Endothelial cell of umbilical vein (primary cell): ENCODE measurements around the gene KCNMA1. TPM values are rescaled to one million over a fixed set of nuclear protein-coding genes. Genes with fewer than 3 reads are reported as not detected.

ENCODE experiments used
- BruUV-seq: library from RNA; stranded (reverse); fragments of 400-500 nt; replicated peaks from 2 replicates; lab custom pipeline; 2021; lab: Mats Ljungman, UMichigan
- CTCF ChIA-PET: fragments of 300-600, 350-600 bp; sonication (Branson Sonifier 250); formaldehyde crosslinking; loops from one replicate; lab custom pipeline; 2021; ENCODE audit warnings: antibody characterized with exemption, inconsistent platforms; lab: Charles Lee
- POLR2A ChIA-PET: fragments of 300-600, 350-600 bp; sonication (Branson Sonifier 250); formaldehyde crosslinking; loops from one replicate; lab custom pipeline; 2021; ENCODE audit warnings: antibody characterized with exemption, inconsistent platforms; lab: Charles Lee
- DNase-seq: peaks from one replicate; pipeline ENCODE4 v3.0.0-alpha.2; 2011; ENCODE audit warnings: low read depth, low spot score
- FAIRE-seq: peaks from 2 replicates; lab custom pipeline; 2011; peaks lifted over from hg19 to GRCh38; lab: Jason Lieb, UNC
- H2AFZ ChIP-seq: 2 replicates; pipeline ENCODE4 v1.6.0; 2012; ENCODE audit warnings: low read depth, low read length, control low read depth, inconsistent platforms
- H3K27ac ChIP-seq: 2 replicates; pipeline ENCODE4 v1.5.1; 2011; ENCODE audit warnings: low read depth, mild to moderate bottlenecking, control low read depth, low read length, moderate library complexity; ENCODE audit not compliant: insufficient read depth
- H3K27me3 ChIP-seq, 2 experiments: 2 replicates each; pipeline versions ENCODE4 v1.6.0 to v1.6.1; 2011; ENCODE audit warnings: low read length in 2 of 2, mixed read lengths in 1 of 2; ENCODE audit not compliant: control insufficient read depth in 2 of 2, insufficient read depth in 2 of 2
- H3K36me3 ChIP-seq, 2 experiments: 2 replicates in 1 of 2; 3 replicates in 1 of 2; pipeline ENCODE4 v1.5.1; 2011; ENCODE audit warnings: low read length in 2 of 2, mild to moderate bottlenecking in 1 of 2, moderate library complexity in 1 of 2; ENCODE audit not compliant: control insufficient read depth in 2 of 2, insufficient read depth in 2 of 2; ENCODE audit errors: extremely low read depth in 1 of 2
- H3K4me1 ChIP-seq: 3 replicates; pipeline ENCODE4 v1.5.1; 2011; ENCODE audit warnings: mild to moderate bottlenecking, low read length; ENCODE audit not compliant: control insufficient read depth, insufficient read depth; ENCODE audit errors: extremely low read depth
- H3K4me2 ChIP-seq: 2 replicates; pipeline ENCODE4 v1.6.1; 2011; ENCODE audit warnings: low read length, control low read depth, mixed read lengths; ENCODE audit not compliant: insufficient read depth
- H3K4me3 ChIP-seq, 3 experiments: fragments of 200-600 bp in 1 of 3; sonication (generic), shearing (Covaris generic) in 1 of 3; replicated peaks in 1 of 3; 2 replicates each; pipeline ENCODE4 v1.5.1; 2011 to 2016; ENCODE audit warnings: control low read depth in 3 of 3, low read length in 3 of 3, mild to moderate bottlenecking in 2 of 3, inconsistent platforms in 1 of 3, low read depth in 1 of 3, moderate library complexity in 1 of 3; ENCODE audit not compliant: insufficient read depth in 1 of 3
- H3K79me2 ChIP-seq: 2 replicates; pipeline ENCODE4 v1.6.0; 2012; ENCODE audit warnings: low read length, inconsistent platforms; ENCODE audit not compliant: control insufficient read depth, insufficient read depth
- H3K9ac ChIP-seq: replicated peaks from 2 replicates; pipeline ENCODE3; 2011; ENCODE audit warnings: low read length, control low read depth; ENCODE audit not compliant: insufficient read depth; ENCODE audit errors: extremely low read depth
- H3K9me1 ChIP-seq: replicated peaks from 3 replicates; pipeline ENCODE4 v1.6.0; 2011; ENCODE audit warnings: mild to moderate bottlenecking, low read length; ENCODE audit not compliant: control insufficient read depth, insufficient read depth; ENCODE audit errors: extremely low read depth
- H3K9me3 ChIP-seq: replicated peaks from 2 replicates; pipeline ENCODE4 v1.5.1; 2012; ENCODE audit warnings: low read length, inconsistent platforms; ENCODE audit not compliant: control insufficient read depth, insufficient read depth
- H4K20me1 ChIP-seq: replicated peaks from 2 replicates; pipeline ENCODE3; 2011; ENCODE audit warnings: mild to moderate bottlenecking, low read length; ENCODE audit not compliant: control insufficient read depth, insufficient read depth; ENCODE audit errors: extremely low read depth
- CTCF ChIP-seq, 2 donors: IDR thresholded peaks; 1 replicate in 1 of 2; 2 replicates in 1 of 2; pipeline ENCODE4 v1.5.1; 2011; ENCODE audit warnings: low read length in 2 of 2, mild to moderate bottlenecking in 2 of 2, moderate library complexity in 2 of 2, control low read depth in 1 of 2, inconsistent platforms in 1 of 2, low read depth in 1 of 2; ENCODE audit not compliant: insufficient read depth in 1 of 2; ENCODE audit errors: extremely low read depth in 1 of 2
- EZH2 ChIP-seq: IDR thresholded peaks from 2 replicates; pipeline ENCODE4 v1.6.1; 2012; ENCODE audit warnings: borderline replicate concordance, low read depth, mild to moderate bottlenecking, moderate library complexity, low read length, inconsistent platforms; ENCODE audit not compliant: severe bottlenecking
- FOS ChIP-seq: IDR thresholded peaks from 2 replicates; pipeline ENCODE4 v1.6.1; 2011; ENCODE audit warnings: mild to moderate bottlenecking, low read length, moderate library complexity, borderline replicate concordance; ENCODE audit not compliant: insufficient read depth
- GATA2 ChIP-seq: IDR thresholded peaks from 2 replicates; pipeline ENCODE4 v1.7.0; 2011; ENCODE audit warnings: low read depth, mild to moderate bottlenecking, moderate library complexity, mixed read lengths, low read length; ENCODE audit not compliant: insufficient read length, insufficient read depth
- JUN ChIP-seq: IDR thresholded peaks from 2 replicates; pipeline ENCODE4 v1.6.1; 2011; ENCODE audit warnings: borderline replicate concordance, low read depth; ENCODE audit not compliant: insufficient read length, insufficient read depth
- MAX ChIP-seq: IDR thresholded peaks from 2 replicates; pipeline ENCODE4 v1.6.1; 2011; ENCODE audit not compliant: insufficient read depth, insufficient read length
- MYC ChIP-seq: IDR thresholded peaks from one replicate; pipeline ENCODE4 v1.6.1; 2011; ENCODE audit warnings: mild to moderate bottlenecking, low read depth, low read length
- POLR2A ChIP-seq: IDR thresholded peaks from 2 replicates; pipeline ENCODE4 v1.6.1; 2012; ENCODE audit warnings: low read depth, mild to moderate bottlenecking, control low read depth, low read length
- POLR2AphosphoS5 ChIP-seq: IDR thresholded peaks from 2 replicates; pipeline ENCODE4 v1.6.1; 2012; ENCODE audit warnings: low read depth, mild to moderate bottlenecking, control low read depth, low read length, moderate library complexity; ENCODE audit not compliant: insufficient read depth
- dilution Hi-C: fragments of 300-500 bp; cut with MboI; formaldehyde crosslinking; loops from one replicate; pipeline ENCODE4 v1.15.0; 2019; ENCODE audit warnings: low sequenced_read_pairs; ENCODE audit not compliant: extremely low pct_ligation_motif_present
- intact Hi-C: fragments of 100-400 bp; cut with micrococcal nuclease; formaldehyde crosslinking; loops from one replicate; pipeline ENCODE4 v1.10.0; 2022
- polyA plus RNA-seq, 4 experiments: library from polyadenylated mRNA; depleted of rRNA in 3 of 4; stranded (reverse) in 3 of 4; unstranded in 1 of 4; fragments of >200 nt; gene quantifications; 2 replicates each; pipeline versions ENCODE4 v1.2.1 to v1.2.3, GENCODE V29; 2011 to 2012; ENCODE audit warnings: missing spikeins in 1 of 4
- total RNA-seq: library from RNA; stranded (reverse); gene quantifications from 2 replicates; pipeline ENCODE4 v1.2.3, GENCODE V29; 2021

Gene KCNMA1
- total and polyA plus RNA-seq, 2 donors (not counting 3 experiments of a cell fraction or from before 2014, with no cell fraction given) = 0.10 to 0.82 TPM

- DNase-seq (no peak), FAIRE-seq (no peak)
- H3K27me3 ChIP-seq = no peaks in the 10 kb centered on the region
- no peaks in the 10 kb centered on the region for H3K4me1 ChIP-seq
- H2AFZ ChIP-seq = no peak overlapping the region
- TF ChIP-seq GATA2 (no peak), POLR2A (no peak), EZH2 (no peak), FOS (no peak), MYC (no peak), MAX (no peak), POLR2AphosphoS5 (no peak), JUN (no peak), CTCF (IDR thresholded peaks at IDR 0.05; ENCODE audit: extremely low read depth in 1 of 2, insufficient read depth in 1 of 2, low read depth in 1 of 2, low read length in 2 of 2) (no peak)
- dilution Hi-C loops (no loop called here), intact Hi-C loops (no loop called here)
- no peak overlapping the region for H3K4me3 ChIP-seq
- no peaks in the 10 kb centered on the region for H3K9me3 ChIP-seq
- no peak overlapping the region for H3K4me2 ChIP-seq
- no TSS peak for BruUV-seq
- no peaks in the 10 kb centered on the region for H3K9me1 ChIP-seq
- CTCF ChIA-PET = no interaction called here
- H3K27ac ChIP-seq = no peak overlapping the region
- POLR2A ChIA-PET = no interaction called here
- no peaks in the 10 kb centered on the region for H3K36me3 ChIP-seq
- no peak overlapping the region for H3K9ac ChIP-seq
- no peaks in the 10 kb centered on the region for H4K20me1 ChIP-seq
- H3K79me2 ChIP-seq = no peaks in the 10 kb centered on the region
Observed at GRCh38 chr10:77537071-77537470, 100.5 kb downstream of the KCNMA1 start.
